ENCODE data around the gene PRPF31.
"Not testable (repeated sequence)": the region's sequence is repeated elsewhere in the genome, so short reads cannot be mapped to it uniquely, and the experiment has no call there.

PRPF31 gene

GRCh38 chr19:54115109-54116063 lies at the start of gene PRPF31, which contains the start of gene TFPT:
PRPF31 (plus strand) TSS chr19:54115754; CDS start chr19:54118279, 2,525 bp downstream.
TFPT (minus strand) TSS chr19:54115657; CDS start chr19:54115269, 388 bp downstream.
- peak; percentile 94 for DNase-seq

DNA sequence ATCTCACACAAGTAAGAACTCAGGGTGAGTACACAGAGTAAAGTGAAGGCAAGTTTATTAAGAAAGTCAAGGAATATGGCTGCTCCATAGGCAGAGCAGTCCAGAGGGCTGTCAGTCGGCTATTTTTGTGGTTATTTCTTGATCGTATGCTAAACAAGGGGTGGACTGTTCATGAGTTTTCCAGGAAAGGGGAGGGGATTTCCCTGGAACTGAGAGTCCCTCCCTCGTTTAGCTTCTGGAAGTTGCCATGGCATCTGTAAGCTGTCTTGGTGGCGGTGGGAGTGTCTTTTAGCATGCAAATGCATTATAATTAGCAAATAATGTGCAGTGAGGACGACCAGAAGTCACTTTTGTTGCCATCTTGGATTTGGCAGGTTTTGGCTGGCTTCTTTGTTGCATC lies 46.1 kb upstream of the PRPF31 start:
- DNase-seq, result no peak

DNA sequence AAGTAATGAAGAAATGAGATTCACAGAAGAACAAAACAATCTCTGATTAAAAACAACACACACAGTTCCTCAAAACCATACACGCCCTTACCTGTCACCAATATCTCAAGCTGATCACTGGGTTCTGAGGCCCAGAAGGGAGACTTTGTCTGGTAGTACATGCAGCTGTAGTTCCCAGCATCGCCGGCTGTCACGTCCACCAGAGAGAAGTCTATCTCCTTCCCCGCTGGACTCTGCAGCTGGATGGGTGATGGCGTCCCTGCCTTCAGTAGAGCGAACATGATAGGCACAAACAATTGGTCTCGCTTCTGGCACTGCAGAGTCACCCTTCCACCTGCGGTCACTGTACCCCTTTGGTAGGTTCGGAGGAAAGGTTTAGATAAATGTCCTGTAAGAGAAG lies 41.7 kb upstream of the PRPF31 start:
- no peak for DNase-seq

- DNase-seq, result no peak
Observed at GRCh38 chr19:54074851-54075250, 40.7 kb upstream of the PRPF31 start.

- DNase-seq, result no peak
Observed at GRCh38 chr19:54077334-54077733, 38.2 kb upstream of the PRPF31 start.

GRCh38 chr19:54081032-54081431 lies 34.5 kb upstream of the PRPF31 start, which contains the start of gene TARM1:
TARM1 (minus strand) TSS chr19:54081365; CDS start chr19:54081340, 25 bp downstream.
- no peak for DNase-seq

GRCh38 chr19:54084410-54084809 lies 31.1 kb upstream of the PRPF31 start:
- no peak for DNase-seq

- DNase-seq, result no peak
Observed at GRCh38 chr19:54094426-54095000, 21.0 kb upstream of the PRPF31 start.

DNA sequence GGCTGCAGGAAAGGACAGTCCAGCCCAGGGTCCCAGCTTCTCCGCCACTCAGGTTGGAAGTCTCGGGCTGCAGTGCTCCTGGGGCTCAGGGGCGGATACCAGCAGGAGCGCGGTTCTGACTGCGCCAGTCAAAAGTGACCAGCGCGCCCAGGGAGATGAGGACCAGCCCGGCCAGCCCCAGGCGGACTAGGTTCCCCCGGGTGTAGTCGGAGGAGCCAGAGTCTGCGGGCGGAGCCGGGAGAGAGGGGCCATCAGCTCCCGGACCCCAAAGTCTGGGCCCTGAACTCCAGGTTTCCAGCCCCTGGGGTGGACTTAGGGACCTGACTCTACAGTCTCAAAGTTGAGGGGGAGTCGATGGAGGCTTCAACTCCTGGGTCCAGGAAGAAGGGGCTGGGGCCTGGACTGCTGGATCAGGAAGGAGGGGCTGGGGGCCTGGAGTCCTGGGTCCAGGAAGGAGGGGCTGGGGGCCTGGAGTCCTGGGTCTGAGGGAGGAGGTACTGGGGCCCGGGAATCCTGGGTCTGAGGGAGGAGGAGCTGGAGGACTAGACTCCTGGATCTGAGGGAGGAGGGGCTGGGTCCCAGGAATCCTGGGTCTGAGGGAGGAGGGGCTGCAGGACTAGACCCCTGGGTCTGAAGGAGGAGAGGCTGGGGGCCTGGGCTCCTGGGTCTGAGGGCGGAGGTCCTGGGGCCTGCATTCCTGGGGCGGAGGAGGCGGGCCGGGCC lies 20.3 kb upstream of the PRPF31 start:
- no peak for DNase-seq

DNA sequence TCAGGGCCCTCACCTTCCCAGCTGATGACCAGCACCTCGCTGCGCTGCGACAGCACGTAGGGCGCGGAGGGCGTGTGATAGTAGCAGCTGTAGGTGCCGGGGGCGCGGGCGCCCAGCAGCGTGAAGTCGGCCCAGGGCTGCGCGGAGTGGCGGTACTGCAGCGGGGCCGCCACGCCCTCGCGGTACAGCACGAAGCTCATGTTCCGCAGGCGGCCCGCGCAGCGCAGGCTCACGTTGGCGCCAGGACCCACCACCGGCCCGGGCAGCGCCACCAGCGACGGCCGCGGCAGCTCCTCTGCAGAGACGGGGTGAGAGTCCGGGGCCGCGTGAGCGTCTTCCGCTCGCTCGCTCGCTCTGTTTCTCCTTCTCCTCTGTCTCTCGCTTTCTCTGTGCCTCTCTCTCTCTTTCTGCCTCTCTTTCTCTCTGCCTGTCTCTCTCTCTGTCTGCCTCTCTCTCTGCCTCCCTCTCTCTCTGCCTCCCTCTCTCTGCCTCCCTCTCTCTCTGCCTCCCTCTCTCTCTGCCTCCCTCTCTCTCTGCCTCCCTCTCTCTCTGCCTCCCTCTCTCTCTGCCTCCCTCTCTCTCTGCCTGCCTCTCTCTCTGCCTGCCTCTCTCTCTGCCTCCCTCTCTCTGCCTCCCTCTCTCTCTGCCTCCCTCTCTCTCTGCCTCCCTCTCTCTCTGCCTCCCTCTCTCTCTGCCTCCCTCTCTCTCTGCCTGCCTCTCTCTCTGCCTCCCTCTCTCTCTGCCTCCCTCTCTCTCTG lies 19.5 kb upstream of the PRPF31 start:
- not testable (repeated sequence) for DNase-seq

DNA sequence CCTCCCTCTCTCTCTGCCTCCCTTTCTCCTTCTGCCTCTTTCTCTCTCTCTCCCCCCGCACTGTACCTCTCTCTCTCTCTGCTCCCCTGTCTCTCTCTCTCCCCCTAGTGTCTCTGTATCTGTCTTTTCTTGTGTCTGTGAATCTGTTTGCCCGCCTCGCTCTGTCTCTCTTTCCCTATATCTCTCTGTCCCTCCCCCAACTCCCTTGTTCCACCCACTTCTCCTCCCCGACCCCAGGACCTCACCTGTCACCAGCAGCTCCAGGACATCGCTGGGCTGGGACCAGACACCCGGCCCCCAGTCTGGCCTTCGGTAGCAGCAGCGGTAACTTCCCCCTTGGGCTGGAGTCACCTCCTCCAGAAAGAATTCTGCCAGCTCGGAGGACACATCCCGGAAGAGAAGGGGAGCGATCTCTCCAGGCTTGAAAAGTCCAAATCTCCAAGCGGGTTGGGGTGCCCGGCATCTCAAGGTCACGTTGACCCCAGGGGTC lies 18.9 kb upstream of the PRPF31 start:
- DNase-seq, result no peak

DNA sequence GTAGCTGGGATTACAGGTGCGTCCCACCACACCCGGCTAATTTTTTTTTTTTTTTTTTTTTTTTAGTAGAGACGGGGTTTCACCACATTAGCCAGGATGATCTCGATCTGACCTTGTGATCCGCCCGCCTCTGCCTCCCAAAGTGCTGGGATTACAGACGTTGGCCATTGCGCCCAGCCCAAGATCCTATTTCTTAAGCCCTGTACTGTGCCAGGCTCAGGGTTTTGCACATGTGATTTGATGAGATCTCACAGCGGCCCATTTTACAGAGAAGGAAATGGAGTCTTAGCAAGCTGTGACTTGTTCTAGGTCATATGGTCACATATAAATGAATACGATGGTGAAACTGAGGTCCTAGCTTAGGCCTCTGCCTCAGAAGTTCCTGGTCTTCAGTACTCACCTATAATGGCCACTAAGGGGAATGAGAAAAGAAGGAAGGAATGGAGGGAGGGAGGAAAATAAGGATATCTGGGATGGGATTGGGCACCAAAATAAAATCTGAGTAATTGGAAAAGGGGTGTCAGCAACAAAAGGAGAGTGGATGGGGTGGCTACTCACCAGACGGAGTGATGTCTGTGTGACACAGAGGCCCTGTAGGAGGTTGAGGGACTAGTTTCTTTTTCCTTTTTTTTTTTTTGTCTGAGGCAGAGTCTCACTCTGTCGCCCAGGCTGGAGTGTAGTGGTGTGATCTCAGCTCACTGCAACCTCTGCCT lies 16.2 kb upstream of the PRPF31 start:
- no peak for DNase-seq

DNA sequence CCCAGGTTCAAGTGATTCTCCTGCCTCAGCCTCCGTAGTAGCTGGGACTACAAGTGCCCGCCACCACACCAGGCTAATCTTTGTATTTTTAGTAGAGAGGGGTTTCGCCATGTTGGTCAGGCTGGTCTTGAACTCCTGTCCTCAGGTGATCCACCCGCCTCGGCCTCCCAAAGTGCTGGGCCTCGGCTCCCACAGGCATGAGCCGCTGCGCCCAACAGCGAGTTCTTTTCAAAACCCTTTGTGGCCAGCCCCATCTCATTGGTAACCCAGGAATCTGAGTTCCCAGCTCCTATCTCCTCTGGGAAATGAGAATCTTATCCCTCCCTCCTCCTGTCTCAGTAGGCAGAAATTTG lies 15.7 kb upstream of the PRPF31 start:
- DNase-seq, result not testable (repeated sequence)

DNA sequence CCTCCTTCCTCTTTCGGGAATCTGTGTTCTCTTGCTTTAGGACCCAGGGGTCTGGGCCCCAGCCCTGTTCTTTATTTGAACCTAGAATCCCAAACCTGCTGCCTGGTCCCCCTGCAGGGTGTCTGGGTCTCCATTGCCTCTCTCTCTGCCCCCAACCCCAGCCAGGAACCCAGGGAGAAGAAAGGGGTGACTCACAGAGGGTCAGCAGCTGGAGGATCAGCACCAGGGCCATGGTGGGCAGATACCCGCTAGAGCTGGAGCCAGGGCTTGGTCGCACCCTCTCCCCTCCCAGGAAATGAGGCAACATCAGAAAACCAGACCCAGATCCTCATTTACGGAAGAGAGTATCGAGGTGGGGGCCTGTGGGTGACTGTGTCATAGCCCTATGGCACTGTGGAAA lies 15.0 kb upstream of the PRPF31 start, which contains the start of gene OSCAR:
OSCAR (minus strand) TSS at position 243 of the 400 bp plus-strand sequence; CDS start at position 232, 11 bp downstream.
- DNase-seq, result no peak

DNA sequence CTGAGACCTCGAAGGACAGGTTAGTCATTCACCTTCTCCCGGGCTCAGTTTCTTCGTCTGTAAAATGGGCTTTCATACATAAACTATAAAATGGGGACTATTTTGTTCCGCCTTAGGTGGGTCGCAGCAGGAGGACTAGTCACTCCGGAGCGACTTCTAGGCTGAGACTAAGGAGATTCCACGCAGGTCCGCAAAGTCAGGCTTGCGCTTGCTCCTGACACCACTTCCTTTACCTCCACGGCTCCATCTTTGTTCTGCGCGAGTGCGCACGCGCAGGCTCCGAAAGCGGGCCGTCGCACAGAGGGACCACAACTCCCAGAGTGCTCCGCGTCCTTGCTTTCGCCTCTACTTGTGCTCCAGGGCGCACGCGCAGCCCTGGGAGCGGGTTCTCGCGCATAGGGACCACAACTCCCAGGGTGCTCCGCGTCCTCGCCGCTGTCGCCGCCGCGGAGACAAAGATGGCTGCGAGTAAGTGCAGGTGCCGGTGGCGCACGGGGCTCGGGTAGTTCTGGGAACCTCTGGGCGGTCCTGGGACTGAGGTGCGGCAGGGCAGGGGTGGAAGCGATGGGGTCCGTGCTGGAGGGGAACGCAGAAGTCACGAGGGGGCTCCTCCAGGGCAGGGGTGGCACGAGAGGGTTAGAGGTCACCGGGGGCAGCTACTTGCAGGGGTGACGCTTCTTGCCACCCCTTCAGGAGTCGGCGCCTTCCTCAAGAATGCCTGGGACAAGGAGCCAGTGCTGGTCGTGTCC lies 13.0 kb upstream of the PRPF31 start, which contains the start of gene NDUFA3:
NDUFA3 (plus strand) TSS at position 435 of the 749 bp plus-strand sequence; CDS start at position 459, 24 bp downstream.
- DNase-seq, result peak; percentile 96

DNA sequence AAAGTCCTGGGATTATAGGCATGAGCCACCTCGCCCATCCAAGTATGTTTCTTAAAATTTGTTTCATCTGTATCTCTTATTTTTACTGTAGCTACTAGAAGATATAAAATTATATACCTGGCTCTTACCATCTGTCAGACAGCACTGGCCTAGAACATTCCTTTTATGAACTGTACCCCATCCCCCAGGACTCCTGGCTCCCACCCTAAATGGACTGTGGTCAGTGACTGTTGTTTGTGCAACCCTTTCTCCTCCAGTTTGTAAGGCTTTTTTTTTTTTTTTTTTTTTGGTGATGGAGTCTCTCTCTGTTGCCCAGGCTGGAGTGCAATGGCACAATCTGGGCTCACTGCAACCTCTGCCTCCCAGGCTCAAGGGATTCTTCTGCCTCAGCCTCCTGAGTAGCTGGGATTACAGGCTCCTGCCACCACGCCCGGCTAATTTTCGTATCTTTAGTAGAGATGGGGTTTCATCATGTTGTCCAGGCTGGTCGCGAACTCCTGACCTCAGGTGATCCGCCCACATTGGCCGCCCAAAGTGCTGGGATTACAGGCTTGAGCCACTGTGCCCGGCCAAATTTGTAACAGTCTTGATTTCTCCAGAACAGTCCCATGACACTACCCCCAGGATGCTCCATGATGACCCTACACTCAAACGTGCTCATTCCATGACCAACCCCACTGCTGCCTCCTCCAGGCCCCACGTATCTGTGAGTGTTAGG lies 10.4 kb upstream of the PRPF31 start:
- DNase-seq, result no peak

GRCh38 chr19:54105796-54106195 lies 9.8 kb upstream of the PRPF31 start:
- DNase-seq, result no peak

GRCh38 chr19:54106716-54107115 lies 8.8 kb upstream of the PRPF31 start:
- DNase-seq, result no peak

DNA sequence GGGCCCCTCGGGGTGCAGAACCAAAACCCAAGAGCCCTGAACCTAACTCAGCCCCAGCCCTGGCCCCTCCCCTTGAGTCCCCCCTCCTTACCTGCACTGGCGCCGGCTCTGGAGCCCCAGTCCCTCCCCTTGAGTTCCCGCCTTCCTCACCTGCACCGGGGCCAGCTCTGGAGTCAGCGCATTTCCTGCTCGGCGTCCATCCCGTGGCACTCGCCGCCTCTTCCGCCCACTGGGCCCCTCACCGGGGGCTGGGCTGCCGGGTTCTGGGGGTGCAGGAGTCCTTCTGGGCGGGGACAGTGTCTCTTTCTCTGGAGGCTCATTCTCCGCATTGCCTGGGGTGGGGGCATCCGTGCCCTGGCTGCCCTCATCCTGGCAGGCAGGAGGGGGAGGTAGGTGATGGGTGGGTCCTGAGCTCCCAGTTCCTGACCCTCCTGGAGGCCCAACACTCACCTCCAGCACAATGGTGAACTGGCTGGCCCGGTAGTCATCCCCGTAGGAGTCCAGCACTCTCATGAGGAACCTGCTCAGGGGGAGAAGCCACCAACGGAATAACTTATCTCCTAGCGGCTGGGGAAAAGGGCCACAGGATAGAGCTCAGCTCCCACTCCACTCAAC lies 7.6 kb upstream of the PRPF31 start:
- no peak for DNase-seq

GRCh38 chr19:54108496-54108895 lies 7.1 kb upstream of the PRPF31 start:
- no peak for DNase-seq
